M059J (cell line): Measurements from ENCODE around the gene YBX1. TPM values are rescaled to one million over a fixed set of nuclear protein-coding genes. Genes with fewer than 3 reads are reported as not detected.

Experiments used
- DNase-seq: peaks from one replicate; pipeline ENCODE4 v3.0.0-alpha.2; 2012; ENCODE audit warnings: low read depth
- total RNA-seq: library from RNA; depleted of rRNA; stranded (reverse); fragments of >200 nt; shearing (Covaris generic); gene quantifications from 2 replicates; pipeline ENCODE4 v1.2.3, GENCODE V29; 2014

Gene YBX1
- total RNA-seq, 1 experiment from 2014 or later: 884 TPM

DNA sequence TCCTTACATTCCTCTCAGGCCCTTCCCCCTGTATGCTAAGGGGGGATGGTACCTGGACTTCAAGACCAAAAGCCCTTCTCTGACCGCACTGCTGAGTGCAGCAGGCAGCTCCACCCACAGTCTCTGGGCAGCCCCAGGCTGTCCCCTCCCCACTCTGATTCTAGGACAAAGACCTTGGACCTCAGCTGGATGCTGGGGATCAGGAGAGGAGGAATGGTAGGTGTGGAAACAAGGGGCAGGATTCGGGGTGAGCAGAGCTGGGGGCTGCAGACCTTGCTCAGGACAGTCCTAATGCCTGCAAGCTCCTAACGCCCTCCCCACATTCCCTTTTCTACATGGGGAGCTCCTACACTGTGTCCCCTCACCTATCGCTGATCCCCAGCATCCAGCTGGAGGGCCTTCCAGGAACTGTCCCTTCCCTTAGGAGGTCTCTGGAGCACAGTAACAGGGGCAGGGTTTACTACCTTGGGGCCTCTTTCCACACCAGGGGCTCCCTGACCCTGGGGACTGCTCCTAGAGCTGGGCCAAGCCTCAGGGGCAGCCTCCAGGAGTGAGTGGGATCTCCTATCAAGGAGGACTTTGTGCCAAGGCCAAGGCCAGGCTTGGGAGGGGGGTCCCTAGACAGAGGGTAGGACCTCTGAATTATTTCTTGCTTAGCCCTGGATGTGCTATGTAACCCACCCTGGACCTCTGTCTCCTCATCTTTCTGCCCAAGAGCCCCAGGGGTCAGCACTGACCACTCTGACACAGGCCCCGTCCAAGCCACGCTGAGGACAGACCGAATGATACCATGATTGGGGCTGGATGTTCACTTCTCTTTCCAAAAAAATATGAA is 52.2 kb downstream of the YBX1 start:
- DNase-seq: no peak

DNA sequence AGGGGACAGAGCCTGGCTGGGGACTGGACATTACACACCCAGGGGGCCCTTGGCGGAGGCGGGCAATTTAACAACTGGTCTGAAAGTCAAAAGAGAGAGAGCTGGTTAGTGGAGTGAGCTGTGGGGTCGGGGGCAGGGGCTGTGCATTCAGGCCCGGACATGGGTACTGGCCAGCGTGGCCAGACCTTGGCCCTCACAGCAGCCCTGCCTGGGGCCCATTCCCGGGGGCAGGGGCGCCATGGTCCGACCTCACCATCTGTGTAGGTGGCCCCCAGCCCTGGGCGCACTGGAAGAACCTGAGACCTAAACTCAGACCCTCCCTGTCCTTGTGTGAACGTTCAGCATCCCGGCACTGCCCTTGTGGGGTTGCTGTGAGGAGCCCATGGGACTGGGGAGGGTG is 52.8 kb downstream of the YBX1 start:
- DNase-seq: no peak

DNA sequence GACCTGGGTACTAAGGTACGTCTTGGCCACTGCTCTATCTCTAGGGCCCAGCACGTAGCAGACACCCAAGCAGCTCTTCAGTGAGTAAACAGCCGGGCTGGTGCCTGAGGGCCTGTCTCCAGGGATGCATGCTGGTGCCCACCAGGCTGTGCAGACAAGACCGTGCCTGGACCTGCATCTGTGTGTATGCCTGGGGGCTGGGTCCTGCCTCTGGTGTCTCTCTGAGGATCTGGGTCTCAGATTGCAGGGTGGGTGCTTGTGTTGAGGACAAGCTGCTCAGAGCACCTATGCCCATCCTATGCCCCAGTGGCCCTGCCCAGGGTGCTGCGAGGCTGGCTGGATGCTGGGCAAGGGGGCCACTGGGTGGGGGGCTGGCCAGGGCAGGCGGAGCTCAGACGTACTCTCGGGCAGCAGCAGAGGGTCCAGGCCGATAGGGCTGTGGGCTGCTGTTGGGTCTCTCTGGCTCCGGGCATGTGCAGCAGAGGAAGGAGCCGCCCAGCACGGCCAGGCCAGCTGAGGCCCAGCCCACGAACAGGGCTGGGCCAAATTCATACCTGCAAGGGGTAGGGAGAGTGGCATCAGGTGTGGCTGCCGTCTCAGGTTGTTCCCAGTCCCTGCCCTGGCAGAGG is 53.4 kb downstream of the YBX1 start:
- DNase-seq: no peak

DNA sequence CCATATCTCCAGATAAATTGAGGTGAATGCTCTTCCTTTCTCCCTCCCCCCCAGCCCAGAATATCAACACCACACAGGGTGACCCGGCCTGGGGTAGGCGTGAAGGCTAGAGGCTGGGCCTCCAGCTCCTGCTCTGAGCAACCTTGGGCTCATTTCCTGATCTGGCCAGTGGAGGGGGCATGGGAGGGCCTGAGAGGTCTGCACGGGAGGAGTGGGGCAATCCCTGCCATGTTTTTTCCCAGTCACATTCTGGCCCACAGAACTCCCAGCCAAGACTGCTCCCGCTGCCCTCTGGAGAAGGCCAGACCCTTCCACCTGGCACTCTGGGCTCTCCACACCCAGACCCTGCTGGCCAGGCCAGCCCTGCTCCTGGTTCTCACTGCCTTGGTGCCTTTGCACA is 53.9 kb downstream of the YBX1 start:
- peak; percentile 26 for DNase-seq

GRCh38 chr1:42736571-42737200 is 54.5 kb downstream of the YBX1 start:
- no peak for DNase-seq

GRCh38 chr1:42737257-42737656 is 55.0 kb downstream of the YBX1 start:
- no peak for DNase-seq

DNA sequence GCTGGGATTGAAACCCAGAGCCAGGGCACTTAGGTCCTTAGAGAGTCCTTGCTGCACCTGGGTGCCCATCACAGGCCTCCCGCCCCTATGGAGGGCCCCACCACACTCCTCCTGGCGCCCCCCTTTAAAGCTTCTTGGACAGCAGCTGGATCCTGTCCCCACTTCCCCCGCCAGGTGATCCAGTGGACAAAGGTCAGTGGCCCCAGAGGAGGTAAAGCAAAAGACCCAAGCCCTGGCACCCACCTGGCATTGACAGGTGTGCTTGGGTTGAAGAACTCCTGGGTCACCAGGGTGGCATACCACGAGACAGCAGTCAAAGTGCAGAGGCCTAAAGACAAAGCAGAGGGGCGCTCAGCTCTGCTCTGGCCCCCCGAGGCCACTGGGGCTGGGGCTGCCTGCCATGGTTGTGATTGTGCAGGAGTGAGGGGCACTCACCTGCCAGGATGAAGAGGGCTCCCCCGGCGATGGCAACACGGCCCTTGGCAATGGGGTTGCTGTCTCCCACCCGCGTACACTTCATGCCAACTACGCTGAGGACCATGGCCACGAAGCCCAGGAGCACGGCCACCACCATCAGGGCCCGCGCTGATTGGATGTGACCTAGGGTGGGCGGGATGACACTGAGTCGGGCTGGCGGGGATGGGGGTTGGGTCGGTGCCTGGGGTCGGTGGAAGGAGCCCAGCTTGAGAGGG is 55.9 kb downstream of the YBX1 start:
- DNase-seq: no peak

- DNase-seq: no peak
These were observed 56.5 kb downstream of the YBX1 start for GRCh38 chr1:42738678-42739226.

DNA sequence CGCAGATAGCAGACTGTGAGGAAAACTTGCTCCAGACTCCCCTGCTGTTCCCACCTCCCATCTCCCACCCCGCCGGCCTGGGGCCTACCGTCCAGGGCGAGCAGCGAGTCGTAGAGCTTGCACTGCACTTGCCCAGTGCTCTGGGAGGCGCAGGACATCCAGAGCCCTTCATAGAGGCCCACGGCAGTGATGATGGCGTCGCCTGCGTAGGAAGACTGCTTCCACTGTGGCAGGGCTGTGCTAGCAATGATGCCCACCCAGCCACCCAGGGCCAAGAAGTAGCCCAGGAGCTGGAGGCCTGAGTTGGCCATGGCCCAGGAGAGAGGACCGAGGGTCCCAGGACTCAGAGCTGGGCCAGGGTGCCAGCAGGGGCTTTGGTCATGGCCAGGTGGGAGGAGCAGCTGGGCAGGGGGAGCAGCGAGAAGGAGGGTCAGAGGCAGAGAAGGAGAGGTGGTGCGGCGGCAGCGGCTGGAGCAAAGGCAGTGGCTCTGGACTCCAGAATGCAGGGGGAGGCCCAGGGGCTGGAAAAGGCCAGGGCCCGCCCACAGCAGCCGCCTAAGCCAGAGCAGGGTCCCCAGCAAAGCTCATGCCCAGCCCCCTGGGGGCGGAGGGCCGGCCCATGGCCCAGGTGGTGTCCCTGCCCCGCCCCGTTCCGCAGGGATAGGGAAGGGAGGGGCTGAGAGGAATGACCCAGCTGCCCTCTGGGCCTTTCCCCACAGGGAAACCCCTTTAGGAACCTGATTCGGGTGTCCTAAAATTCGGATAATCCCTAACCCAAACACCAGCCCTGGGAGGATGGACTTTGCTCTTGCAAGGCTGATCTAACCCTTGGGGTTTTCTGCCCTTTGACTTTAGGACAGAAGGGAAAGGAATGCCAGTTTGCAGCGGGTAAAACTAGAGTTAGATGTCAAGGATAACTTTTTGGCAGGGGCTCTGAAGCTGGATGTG is 57.8 kb downstream of the YBX1 start, which contains the start of gene CLDN19:
CLDN19 (minus strand) TSS at position 484 of the 948 bp plus-strand sequence; CDS start at position 311, 173 bp downstream.
- DNase-seq: no peak

GRCh38 chr1:42740851-42741580 is 58.8 kb downstream of the YBX1 start:
- DNase-seq: no peak

DNA sequence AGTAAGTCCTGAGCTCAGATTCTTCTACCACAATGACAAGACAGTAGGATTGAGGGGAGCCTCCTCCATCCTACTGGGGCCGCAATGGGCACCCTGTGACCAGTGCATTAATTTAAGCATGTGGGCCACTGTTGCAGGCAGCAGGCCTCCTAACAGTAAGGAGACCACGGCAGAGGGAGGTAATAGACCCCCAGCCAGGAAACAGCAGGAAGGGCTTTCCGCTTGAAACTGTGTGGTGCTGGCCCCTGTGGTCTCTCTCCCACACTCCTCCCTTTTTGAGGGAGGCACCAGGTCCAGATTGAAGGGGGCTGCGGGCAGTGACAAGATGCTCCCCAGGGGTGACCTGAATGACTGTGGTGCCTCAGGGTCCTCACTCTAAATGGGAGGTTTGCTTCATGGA is 59.5 kb downstream of the YBX1 start:
- no peak for DNase-seq

GRCh38 chr1:42742141-42742540 is 59.9 kb downstream of the YBX1 start:
- no peak for DNase-seq

- DNase-seq: no peak
These were observed 60.5 kb downstream of the YBX1 start for GRCh38 chr1:42742617-42743316.

DNA sequence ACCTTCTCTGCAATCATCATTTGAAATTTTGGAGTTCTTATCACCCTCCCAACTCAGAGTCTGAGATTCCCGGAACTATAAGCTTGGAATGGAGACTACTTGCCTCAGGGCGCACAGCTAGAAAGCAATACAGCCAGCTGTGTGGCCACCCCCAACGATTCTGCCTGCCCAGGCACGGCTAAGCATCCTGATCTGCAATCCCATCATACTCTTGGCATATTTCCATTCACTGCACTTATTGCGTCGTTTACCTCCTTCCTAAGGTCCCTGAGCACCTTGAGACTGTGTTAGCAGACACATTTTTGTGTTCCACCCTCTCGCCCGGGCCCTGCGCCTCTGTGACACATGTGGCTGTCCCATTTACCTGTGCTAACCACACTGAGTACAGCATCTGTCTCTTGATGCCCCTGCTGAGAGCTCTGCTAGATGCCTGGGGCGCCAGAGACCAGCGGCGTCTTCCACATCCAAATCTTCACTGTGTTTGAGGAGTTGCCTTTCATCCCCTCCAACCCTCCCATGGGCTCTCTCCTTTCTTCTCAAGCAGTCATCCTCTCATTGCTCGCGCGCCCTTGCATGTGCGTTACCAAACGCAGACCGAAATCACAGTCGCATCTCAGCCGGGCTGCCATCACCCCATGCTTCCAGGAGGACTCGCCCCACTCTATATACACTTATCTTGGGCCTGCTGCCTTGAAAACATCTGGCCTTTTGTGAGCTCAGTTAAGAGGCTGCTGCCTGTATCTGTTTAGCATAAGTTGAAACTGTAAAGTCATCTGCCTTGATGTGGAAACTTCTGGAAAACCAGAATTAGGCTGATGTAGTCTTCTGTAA is 61.3 kb downstream of the YBX1 start:
- peak; percentile 33 for DNase-seq

- DNase-seq: no peak
These were observed 61.9 kb downstream of the YBX1 start for GRCh38 chr1:42744148-42744413.

GRCh38 chr1:42745851-42746250 is 63.6 kb downstream of the YBX1 start:
- no peak for DNase-seq

DNA sequence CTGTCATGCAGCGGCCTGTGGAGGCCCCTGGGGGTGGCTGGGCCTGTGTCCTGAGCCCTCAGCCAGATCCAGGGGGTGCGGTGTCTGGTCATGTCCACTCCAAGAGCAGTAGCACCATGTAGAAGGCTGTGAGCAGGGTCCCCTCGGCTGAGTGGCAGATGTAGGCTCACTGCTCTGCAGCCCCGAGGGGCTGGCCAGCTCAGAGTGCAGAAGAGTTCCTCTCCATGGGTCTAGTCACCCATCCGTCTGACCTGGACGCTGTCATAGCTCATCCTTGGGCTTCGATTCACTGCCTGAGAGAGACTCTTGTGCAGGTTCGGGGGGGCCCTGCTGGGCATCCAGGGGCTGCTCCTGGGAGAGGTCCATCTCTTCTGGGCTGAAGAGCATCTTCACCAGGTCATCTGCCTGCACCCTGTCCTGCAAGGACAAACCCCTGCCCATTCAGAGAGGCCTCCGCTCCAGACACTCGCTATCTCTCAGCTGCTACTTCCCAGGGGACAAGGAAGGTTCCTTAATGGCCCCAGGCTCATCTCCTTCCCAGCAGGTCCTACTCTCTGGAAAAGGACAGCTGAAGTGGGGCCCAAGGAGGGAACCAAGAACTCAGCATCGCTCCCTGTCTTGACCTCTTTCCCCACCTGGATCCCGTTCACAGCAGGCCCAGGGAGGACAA is 64.4 kb downstream of the YBX1 start:
- DNase-seq: no peak

GRCh38 chr1:42747125-42747524 is 64.9 kb downstream of the YBX1 start:
- no peak for DNase-seq
